Measurements from ENCODE around the gene GALR2.

Gene GALR2

DNA sequence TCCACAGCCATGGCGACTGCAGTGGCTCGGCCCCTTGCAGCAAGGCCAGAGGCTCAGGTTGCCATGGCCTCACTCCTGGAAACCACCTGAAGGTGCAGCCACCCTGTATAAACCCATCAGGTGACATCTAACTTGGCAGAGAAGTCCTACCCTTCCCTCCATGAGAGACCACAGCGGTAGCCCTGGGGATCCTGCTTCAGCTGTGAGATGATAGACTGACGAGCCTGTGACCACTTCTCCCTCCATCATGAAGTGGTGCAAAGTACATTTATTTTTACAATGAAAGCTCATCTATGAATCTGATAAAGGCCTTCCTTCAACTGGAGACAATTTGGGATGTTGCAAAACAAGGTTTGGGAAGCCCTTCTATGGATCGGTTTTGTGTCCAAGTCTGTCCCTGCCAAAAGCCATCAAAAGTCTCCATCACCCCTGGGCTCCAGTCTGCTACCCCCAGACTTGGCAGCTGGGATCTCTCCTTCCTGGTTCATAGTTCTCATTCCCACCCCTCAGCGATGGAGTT is 6.2 kb downstream of the GALR2 start:
- DNase-seq: no peak

GRCh38 chr17:76081295-76082210 is 7.0 kb downstream of the GALR2 start:
- no peak for DNase-seq

- no peak for DNase-seq
Observed at GRCh38 chr17:76082326-76083251, 8.0 kb downstream of the GALR2 start.

GRCh38 chr17:76083536-76084182 is 9.1 kb downstream of the GALR2 start:
- no peak for DNase-seq

- no peak for DNase-seq
Observed at GRCh38 chr17:76085066-76085730, 10.6 kb downstream of the GALR2 start.

DNA sequence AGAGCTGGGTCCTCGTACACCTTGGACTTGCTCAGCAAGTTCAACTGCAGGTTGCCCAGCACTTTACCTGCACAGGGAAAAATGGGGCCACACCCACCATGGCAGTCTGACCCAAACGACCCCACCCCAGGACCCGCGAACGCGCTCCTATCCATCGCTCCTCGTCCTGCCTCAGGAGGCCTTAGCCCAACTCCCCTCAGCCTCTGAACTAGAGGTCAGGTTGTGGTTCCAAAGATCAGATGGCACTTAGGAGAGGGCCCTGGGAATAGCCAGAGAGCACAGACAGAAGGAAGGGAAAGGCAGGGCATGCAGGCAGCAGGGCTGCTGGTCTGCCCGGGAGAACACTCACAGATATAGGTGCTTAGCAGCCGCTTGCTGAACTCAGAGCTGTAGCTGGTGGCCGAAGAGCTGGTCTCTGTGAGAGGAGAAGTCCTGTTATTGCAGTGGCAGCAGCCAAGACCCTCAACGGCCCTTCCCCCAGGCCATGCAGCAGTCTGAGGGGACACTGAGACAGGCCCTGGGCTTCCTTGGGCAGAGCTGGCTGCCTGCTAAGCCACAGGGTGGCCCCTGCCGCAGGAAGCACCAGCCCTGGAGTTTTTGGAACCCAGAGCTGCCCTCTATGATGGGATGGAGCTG is 11.3 kb downstream of the GALR2 start:
- no peak for DNase-seq

- no peak for DNase-seq
Observed at GRCh38 chr17:76086384-76086783, 11.8 kb downstream of the GALR2 start.

DNA sequence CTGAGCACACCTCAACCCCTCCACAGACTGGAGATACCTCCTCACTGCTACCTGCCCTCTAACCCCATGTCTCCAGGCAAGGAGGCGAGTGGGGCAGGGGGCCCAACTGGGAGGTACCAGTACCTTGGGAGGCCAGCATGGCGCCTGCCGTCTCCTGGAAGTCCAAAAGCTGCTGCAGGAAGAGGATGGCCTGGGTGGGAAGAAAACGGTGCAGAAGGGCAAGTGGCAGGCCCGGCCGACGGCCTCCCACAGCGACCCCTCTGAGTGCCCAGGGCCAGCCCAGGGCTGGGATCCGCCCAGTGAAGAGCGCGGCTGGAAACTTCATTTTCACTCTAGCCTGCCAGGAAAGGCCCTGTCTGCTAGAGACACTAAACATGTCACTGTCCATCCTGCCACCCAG is 12.9 kb downstream of the GALR2 start:
- DNase-seq: no peak

DNA sequence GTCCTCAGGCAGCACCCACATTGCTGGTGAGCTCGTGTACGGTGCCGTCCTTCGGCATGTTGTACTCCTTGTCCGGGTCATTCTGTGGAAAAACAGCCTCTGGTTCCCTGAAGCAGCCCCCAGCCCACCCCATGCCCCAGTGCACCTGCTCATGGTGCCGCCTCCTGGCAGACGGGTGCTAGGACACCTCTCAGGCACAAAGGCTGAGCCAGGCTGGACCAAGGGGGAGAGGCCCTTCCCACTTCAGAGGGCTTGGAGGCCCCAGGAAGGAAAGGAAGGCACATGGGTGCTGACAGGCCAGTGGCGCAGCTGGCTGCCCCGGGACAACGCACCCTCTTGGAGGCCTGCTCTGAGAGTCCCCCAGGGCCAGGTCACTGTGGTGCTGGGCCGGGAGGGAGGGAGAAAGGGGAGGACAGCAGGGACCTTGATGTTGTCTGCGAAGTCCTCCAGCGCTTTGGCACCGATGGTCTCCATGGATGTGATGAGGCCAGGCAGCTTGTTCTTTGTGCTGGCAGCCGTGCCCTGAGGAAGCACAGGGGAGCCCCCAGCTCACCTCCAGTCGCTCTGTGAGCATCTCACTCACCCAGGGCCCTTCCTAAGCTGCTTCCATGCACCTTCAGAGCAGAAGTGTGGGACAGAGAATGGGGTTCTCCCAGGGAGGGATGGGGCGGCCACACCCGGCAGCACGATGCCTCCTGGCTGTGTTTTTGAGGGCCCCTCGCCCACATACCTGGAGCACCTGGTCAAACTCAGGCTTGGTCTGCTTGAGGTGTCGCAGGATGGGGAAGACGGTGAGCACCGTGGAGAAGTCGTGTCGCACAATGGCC is 13.7 kb downstream of the GALR2 start:
- DNase-seq: no peak

DNA sequence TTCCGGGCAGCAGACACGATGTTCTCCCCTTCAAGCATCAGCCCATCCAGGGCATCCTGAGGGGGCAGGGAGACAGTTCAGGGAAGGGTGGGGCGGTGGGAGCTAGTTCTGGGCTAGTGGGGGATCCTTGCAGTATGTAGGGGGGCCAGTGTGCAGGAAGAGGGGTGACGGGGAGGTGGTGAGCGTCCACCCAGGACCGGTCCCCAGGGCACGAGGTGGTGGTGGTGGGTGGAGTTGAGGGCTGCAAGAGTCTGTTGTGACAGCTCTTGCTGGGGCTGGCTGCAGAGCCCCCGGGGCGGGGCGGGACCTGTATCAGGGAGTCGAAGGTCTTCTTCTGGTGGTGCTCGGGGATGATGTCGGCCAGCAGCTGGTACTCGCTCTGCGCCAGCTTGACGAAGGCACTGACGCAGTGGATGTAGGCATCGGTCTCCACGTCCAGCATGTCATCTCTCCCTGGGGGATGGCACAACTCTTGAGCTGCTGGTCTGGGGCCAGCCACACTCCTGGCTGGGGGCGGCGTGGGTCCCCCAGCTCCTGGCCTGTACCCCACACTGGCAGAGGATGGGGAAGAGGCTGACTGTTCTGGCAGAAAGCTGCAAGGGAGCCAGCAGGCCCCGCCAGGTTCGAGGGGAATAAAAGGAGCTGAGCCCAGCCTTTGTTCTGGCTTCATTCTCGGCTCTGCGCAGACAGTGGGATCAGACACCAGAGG is 14.4 kb downstream of the GALR2 start:
- DNase-seq: no peak

- DNase-seq: no peak
Observed at GRCh38 chr17:76089680-76090516, 15.3 kb downstream of the GALR2 start.

DNA sequence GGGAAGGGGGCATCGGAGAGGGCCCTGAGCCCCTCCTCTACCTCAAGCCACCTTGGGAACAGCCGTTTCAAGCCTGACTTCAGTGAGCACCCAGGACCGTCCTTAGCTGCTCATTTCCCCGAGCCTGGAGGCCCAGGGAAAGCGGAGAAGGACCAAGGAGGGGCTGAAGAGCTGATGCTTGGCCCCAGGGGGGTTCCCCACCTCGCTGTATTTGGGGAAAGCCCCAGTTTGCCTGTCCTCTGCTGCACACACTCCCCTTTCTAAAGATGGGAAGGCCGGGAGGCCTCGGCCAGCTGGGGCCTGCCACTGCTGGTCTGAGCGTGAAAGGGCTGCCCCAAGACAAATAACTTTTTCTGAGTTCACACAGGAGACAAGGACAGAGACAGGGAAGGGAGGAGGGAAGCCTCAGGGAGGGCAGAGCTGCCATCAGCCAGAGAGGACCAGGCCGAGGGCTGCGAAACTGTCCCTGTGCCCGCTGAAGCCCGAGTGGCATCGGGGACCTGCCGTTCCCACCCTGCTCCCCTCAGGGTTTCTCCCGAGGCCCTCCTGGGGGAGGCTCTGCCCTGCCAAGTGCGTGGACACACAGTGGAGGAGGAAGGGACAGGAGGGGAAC is 16.0 kb downstream of the GALR2 start:
- DNase-seq: no peak

DNA sequence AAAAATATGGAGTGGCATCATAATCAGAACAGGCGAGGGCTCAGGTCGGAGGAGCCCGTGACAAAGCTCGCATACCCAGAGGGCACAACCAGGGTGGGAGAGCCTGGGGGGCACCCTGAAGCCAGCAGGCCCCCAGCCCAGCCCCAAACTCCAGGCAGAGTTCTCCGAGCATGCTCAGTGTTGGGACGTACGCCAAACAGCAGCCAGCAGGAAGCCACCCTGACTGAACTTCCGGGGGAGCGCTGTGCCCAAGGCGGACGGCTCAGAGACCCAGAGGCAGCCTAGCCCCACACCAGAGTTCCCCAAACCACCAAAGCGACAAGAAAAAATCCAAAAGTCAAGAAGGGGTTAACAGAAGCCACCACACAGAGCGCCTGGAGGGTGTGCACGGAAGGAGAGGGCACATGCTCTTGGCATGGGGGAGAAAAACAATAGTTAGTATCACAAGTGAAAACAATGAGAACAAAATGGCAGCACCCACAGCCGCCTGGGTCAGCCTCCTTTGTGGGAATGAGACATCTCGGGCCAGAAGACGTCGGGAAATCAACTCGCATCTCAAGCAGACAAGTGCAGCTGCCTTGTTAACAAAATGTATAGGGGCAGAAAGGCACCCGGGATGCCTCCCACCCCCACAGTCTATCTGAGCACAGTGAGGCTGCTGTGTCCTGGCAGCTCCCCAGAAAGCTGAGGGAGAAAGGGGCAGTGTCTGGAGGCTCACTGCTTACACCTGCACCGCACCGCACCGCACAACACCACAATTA is 17.1 kb downstream of the GALR2 start:
- no peak for DNase-seq

DNA sequence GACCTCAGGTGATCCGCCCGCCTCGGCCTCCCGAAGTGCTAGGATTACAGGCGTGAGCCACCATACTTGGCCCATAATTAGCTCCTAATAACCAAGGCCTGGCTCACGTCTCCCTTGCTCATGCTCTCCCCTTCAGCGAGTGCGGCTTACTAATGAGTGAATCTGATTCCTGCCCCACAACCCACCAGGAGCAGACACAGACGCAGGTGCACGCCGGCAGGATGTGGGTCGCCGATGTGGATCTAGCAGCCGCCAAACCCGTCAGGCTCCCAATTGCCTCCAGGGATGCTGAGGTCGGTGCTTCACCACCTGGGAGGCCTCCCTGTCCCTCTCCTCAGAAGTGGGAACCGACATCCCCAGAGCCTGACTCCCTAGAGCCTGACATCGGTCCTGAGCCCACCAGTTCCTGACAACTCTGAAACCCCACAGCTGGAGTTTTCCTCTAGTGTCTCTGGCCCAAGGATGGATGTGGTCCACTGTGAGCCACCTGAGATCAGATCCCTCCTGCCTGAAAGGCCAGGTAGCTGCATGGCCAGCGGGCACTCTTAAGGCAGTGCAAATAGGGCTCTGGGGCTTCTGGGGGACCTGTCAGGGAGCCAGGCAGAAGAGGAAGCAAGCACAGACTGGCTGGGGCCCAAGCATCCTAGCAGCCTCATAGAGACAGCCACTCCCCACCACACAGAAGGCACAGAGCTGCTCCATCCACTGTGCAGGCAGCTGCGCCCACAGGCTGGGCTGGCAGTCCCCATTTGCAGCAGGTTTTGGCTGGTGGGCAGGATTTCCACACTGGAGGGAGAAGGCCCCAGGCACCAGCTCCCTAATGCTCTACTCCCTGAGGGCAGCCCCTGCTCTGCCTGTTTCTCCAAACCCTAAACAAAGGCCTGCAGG is 18.2 kb downstream of the GALR2 start:
- no peak for DNase-seq

- no peak for DNase-seq
Observed at GRCh38 chr17:76094046-76094445, 19.5 kb downstream of the GALR2 start.

GRCh38 chr17:76095943-76096342 is 21.4 kb downstream of the GALR2 start:
- no peak for DNase-seq

GRCh38 chr17:76097716-76098295 is 23.2 kb downstream of the GALR2 start:
- DNase-seq: no peak

All from SIG-M5 (cell line).